BLaER1 treated with 17β-estradiol and CSF1 and Interleukin-3, amounts not matched to agents 10 nM and 100 nM (cell line): ENCODE data around the gene SIPA1L3.
"Not testable (repeated sequence)": the region's sequence is repeated elsewhere in the genome, so short reads cannot be mapped to it uniquely, and the experiment has no call there.

Source experiments
- H3K27ac ChIP-seq, 11 experiments: shearing (Covaris generic); formaldehyde crosslinking; 2 replicates each; pipeline ENCODE4 v1.8.1; 2022
- H3K27me3 ChIP-seq, 11 experiments: shearing (Covaris generic); formaldehyde crosslinking; 2 replicates each; pipeline ENCODE4 v1.8.1; 2022
- H3K36me3 ChIP-seq, 11 experiments: shearing (Covaris generic); formaldehyde crosslinking; 2 replicates each; pipeline ENCODE4 v1.8.1; 2022
- H3K4me1 ChIP-seq, 10 experiments: shearing (Covaris generic); formaldehyde crosslinking; 2 replicates each; pipeline ENCODE4 v1.8.1; 2022
- H3K4me2 ChIP-seq, 11 experiments: shearing (Covaris generic); formaldehyde crosslinking; 2 replicates each; pipeline ENCODE4 v1.8.1; 2022
- H3K4me3 ChIP-seq, 10 experiments: shearing (Covaris generic); formaldehyde crosslinking; 2 replicates each; pipeline ENCODE4 v1.8.1; 2022
- H3K9ac ChIP-seq, 11 experiments: shearing (Covaris generic); formaldehyde crosslinking; 2 replicates each; pipeline ENCODE4 v1.8.1; 2022
- H3K9me3 ChIP-seq, 11 experiments: shearing (Covaris generic); formaldehyde crosslinking; replicated peaks in 1 of 11; 2 replicates each; pipeline ENCODE4 v1.8.1; 2022
- H4K20me1 ChIP-seq, 11 experiments: shearing (Covaris generic); formaldehyde crosslinking; 2 replicates each; pipeline ENCODE4 v1.8.1; 2022
- Cebpa-rat ChIP-seq, 11 experiments: shearing (Covaris generic); IDR thresholded peaks; 2 replicates each; pipeline ENCODE4 v1.8.1; 2022

Gene SIPA1L3, protein sequence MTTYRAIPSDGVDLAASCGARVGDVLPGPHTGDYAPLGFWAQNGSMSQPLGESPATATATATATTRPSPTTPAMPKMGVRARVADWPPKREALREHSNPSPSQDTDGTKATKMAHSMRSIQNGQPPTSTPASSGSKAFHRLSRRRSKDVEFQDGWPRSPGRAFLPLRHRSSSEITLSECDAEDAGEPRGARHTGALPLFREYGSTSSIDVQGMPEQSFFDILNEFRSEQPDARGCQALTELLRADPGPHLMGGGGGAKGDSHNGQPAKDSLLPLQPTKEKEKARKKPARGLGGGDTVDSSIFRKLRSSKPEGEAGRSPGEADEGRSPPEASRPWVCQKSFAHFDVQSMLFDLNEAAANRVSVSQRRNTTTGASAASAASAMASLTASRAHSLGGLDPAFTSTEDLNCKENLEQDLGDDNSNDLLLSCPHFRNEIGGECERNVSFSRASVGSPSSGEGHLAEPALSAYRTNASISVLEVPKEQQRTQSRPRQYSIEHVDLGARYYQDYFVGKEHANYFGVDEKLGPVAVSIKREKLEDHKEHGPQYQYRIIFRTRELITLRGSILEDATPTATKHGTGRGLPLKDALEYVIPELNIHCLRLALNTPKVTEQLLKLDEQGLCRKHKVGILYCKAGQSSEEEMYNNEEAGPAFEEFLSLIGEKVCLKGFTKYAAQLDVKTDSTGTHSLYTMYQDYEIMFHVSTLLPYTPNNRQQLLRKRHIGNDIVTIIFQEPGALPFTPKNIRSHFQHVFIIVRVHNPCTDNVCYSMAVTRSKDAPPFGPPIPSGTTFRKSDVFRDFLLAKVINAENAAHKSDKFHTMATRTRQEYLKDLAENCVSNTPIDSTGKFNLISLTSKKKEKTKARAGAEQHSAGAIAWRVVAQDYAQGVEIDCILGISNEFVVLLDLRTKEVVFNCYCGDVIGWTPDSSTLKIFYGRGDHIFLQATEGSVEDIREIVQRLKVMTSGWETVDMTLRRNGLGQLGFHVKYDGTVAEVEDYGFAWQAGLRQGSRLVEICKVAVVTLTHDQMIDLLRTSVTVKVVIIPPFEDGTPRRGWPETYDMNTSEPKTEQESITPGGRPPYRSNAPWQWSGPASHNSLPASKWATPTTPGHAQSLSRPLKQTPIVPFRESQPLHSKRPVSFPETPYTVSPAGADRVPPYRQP (N-terminal part only)

DNA sequence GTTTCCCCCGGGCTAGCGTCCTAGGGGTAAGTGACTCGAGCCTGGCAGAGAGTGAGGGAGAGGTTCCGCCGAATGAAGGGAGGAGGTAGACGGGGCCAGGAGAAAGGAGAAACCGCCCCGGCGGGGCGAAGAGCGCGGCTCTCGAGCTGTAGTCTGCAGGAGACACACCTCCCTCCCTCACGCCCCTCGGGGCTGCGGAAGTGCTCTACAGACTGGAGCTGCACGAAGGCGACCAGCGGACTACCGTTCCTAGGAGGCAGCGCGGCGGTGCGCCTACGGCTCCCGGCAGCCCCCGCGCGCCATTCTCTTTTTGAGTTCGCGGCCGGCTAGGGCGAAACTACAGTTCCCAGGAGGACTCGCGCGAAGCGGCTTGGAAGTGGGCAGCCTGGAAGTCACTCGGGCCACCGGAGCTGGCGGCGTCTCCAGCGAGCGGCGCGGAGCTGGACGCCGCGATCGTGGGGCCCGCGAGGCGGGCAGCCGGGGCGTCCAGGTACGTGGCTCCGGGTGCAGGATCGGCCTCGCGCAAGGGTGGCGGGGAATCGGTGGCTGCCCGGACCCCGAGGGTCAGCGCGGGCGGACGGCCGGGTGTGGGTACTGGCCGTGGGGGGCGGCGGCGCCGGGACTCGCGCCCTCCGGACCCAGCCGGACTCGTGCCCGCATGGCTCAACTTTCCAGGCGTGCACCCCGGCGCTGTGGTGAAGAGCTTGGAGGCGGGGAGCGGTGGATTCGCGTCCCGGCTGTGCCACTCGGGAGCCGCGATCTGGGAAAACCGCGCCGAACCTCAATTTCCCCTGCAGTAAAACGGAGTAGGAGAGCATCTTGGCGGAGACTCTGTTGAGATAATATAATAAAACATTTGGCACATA is at the start of gene SIPA1L3:
SIPA1L3 (plus strand) TSS at position 340 of the 866 bp plus-strand sequence. CDS start 174,358 bp downstream, outside the sequence.
- Histone ChIP-seq H3K9me3 (no peaks in the 10 kb centered on the region), H3K4me3 (peak within 1 kb of the TSS; percentile 89 to 100 (median 94)), H4K20me1 (peaks cover 0 to 11% (median 7%) of the 10 kb centered on the region in 11 experiments; a peak in 8 of 22 replicates), H3K36me3 (no peaks in the 10 kb centered on the region), H3K27me3 (no peaks in the 10 kb centered on the region), H3K27ac (peak within 1 kb of the TSS; percentile 23 to 82 (median 77); a peak in 21 of 22 replicates), H3K4me1 (peaks cover 32 to 60% (median 53%) of the 10 kb centered on the region in 10 experiments), H3K4me2 (peak within 1 kb of the TSS; percentile 83 to 99 (median 94)), H3K9ac (peak within 1 kb of the TSS; percentile 81 to 92 (median 88))
- TF ChIP-seq Cebpa-rat (IDR thresholded peaks at IDR 0.05), result no peak

DNA sequence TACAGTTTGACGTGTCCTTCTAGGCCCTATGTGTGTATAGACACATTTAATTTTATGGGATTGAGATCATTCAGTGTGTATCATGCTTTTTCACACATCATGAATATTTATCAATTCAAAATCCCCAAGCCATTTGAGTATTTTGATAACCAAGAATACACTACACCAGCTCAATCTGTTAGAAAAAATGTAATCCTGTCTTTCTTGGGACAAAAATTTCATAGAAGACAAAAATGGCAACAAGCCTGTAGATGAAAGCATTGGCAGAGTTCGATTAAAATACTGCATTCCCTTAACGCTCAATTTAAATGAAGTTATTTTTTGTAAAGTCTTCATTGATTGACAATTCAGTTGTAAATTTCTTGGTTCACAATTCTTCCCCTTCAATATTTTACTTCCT is 42.5 kb upstream of the SIPA1L3 start:
- Histone ChIP-seq H3K9ac (no peak overlapping the region), H4K20me1 (no peaks in the 10 kb centered on the region), H3K27me3 (no peaks in the 10 kb centered on the region), H3K4me3 (no peak overlapping the region), H3K36me3 (no peaks in the 10 kb centered on the region), H3K9me3 (peaks cover 4 to 18% (median 11%) of the 10 kb centered on the region in 11 experiments; a peak in 14 of 22 replicates), H3K4me2 (no peak overlapping the region), H3K4me1 (peaks cover 0 to 9% (median 0%) of the 10 kb centered on the region in 10 experiments; a peak in 3 of 20 replicates), H3K27ac (no peak overlapping the region)
- no peak for TF ChIP-seq Cebpa-rat (IDR thresholded peaks at IDR 0.05)

DNA sequence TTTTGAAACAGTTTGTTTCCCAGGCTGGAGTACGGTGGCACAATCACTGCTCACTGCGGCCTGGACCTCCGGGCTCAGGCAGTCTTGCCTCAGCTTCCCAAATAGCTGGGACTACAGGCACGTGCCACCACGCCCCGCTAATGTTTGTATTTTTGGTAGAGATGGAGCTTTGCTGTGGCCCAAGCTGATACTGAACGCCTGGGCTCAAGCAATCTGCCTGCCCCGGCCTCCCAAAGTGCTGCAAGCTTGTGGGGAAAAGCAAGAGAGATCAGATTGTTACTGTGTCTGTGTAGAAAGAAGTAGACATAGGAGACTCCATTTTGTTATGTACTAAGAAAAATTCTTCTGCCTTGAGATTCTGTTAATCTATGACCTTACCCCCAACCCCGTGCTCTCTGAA is 41.1 kb upstream of the SIPA1L3 start:
- H3K27ac ChIP-seq, H3K4me3 ChIP-seq, H3K4me1 ChIP-seq, H3K4me2 ChIP-seq, H3K36me3 ChIP-seq, H4K20me1 ChIP-seq, H3K9ac ChIP-seq, H3K27me3 ChIP-seq: not testable (repeated sequence)
- peaks cover 16 to 29% (median 23%) of the 10 kb centered on the region in 11 experiments; a peak in 20 of 22 replicates for H3K9me3 ChIP-seq

DNA sequence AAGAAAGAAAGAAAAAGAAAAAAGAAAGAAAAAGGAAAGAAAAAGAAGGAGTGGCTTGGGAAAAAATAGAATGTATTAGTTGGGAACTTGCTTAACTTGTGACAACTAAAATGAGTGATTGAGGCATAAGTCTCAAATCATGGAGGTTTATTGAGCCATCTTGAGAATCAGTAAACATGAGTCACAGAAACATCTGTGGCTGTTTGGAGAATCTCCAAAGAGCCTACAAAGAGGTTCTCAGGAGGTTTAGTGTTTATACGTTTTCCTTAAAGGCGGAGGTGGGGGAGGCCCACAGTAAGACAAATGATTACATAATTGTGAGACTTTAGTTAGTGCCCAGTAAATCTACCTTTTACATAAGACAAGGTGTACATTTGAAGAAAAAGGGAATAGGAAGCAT is 39.2 kb upstream of the SIPA1L3 start:
- no peak overlapping the region for H3K27ac ChIP-seq
- TF ChIP-seq Cebpa-rat (IDR thresholded peaks at IDR 0.05), result no peak

DNA sequence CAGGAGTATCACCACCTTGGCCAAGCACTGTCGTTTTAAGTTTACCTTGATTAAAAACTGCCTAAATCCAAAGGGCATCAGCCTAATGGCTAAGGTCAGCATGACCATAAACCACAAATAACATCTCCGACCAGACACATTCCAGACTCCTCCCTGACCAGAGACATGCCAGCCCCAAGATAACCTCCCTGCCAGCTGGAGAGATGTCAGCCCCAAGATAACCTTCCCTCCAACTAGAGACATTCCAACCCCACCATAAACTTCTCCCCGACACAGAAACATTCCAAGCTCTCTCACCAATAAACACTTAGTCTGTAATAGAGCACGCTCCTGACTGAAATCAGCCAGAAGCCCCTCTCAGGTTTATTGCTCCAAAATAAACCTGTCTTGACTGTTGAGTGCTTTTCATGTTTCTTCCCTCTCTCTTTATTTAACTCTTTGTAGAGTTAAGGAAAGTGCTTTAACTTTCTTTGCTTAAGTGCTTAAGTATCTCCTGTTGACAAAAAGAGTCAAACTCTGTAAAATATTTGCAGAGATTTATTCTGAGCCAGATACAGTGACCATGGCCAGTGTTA is 37.2 kb upstream of the SIPA1L3 start:
- TF ChIP-seq Cebpa-rat (IDR thresholded peaks at IDR 0.05), result no peak
- Histone ChIP-seq H3K4me1 (peaks cover 0 to 4% (median 0%) of the 10 kb centered on the region in 10 experiments; a peak in 2 of 20 replicates), H3K27ac (no peak overlapping the region), H3K4me3 (no peak overlapping the region), H3K9ac (no peak overlapping the region), H3K4me2 (no peak overlapping the region), H3K27me3 (no peaks in the 10 kb centered on the region), H4K20me1 (no peaks in the 10 kb centered on the region), H3K9me3 (peaks cover 22 to 48% (median 30%) of the 10 kb centered on the region in 11 experiments; a peak in 20 of 22 replicates), H3K36me3 (no peaks in the 10 kb centered on the region)

More for the DNA sequence above, 39.2 kb upstream of the SIPA1L3 start:
- no peak overlapping the region for H3K4me2 ChIP-seq
- H3K4me1 ChIP-seq, result peaks cover 0 to 9% (median 0%) of the 10 kb centered on the region in 10 experiments; a peak in 2 of 20 replicates
- no peak overlapping the region for H3K9ac ChIP-seq
- H3K9me3 ChIP-seq, result peaks cover 22 to 48% (median 30%) of the 10 kb centered on the region in 11 experiments; a peak in 20 of 22 replicates
- H4K20me1 ChIP-seq, result no peaks in the 10 kb centered on the region
- no peak overlapping the region for H3K4me3 ChIP-seq
- H3K27me3 ChIP-seq, result no peaks in the 10 kb centered on the region
- H3K36me3 ChIP-seq, result no peaks in the 10 kb centered on the region

DNA sequence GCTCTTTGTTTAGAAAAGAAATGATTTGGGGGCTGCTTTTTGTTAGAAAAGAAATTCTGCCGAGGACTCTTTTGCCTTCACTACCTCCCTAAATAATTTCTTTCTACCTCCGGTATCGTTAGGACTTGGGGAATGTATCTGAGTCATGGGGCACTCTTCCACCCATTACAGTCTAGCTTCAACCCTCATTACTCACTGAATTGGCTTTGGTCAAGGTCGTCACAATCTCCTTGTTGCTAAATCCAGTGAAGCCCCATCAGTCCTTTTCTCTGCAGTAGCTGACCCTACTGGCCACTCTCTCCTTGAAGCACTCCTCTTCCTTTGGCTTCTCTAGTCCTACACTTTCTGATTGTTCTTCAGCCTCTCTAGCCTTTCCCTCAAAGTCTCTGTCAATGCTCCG is 34.6 kb upstream of the SIPA1L3 start:
- Histone ChIP-seq H3K4me3 (no peak overlapping the region), H3K27me3 (no peaks in the 10 kb centered on the region), H3K27ac (no peak overlapping the region), H4K20me1 (no peaks in the 10 kb centered on the region), H3K36me3 (no peaks in the 10 kb centered on the region), H3K4me1 (peaks cover 0 to 10% (median 0%) of the 10 kb centered on the region in 10 experiments; a peak in 5 of 20 replicates), H3K4me2 (no peak overlapping the region), H3K9me3 (peaks cover 22 to 48% (median 28%) of the 10 kb centered on the region in 11 experiments; a peak in 20 of 22 replicates), H3K9ac (no peak overlapping the region)
- TF ChIP-seq Cebpa-rat (IDR thresholded peaks at IDR 0.05), result no peak

DNA sequence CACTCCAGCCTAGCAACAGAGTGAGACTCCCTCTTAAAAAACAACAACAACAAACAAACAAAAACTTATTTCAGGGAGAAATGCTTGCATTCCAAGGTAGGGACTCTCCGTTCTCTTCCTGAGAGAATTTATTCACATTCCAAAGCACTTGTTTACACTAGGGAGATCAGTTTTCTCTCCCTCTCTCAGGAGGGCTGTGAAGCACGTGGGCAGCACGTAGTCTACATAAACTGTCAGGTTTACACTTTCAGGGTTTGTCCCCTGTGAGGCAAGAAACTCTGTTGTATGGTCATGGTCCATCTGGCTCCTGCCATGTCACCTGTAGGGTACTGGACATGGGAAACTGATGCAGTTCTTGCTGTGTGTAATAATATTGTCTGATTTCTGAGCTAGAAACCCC is 32.2 kb upstream of the SIPA1L3 start:
- Histone ChIP-seq H3K27me3 (no peaks in the 10 kb centered on the region), H3K9ac (no peak overlapping the region), H3K9me3 (peaks cover 8 to 30% (median 20%) of the 10 kb centered on the region in 11 experiments; a peak in 20 of 22 replicates), H3K4me3 (no peak overlapping the region), H3K4me2 (no peak overlapping the region), H4K20me1 (no peaks in the 10 kb centered on the region), H3K4me1 (peaks cover 0 to 10% (median 0%) of the 10 kb centered on the region in 10 experiments; a peak in 5 of 20 replicates), H3K36me3 (no peaks in the 10 kb centered on the region), H3K27ac (no peak overlapping the region)
- no peak for TF ChIP-seq Cebpa-rat (IDR thresholded peaks at IDR 0.05)
